Heart left ventricle (tissue), 13 donors: ENCODE results near the gene SLC23A2.

Source experiments
- POLR2A ChIP-seq, 2 donors: fragments of 450-650 bp; IDR thresholded peaks; one replicate each; pipeline ENCODE4 v1.6.1; 2017; ENCODE audit warnings: antibody characterized with exemption in 2 of 2, mild to moderate bottlenecking in 2 of 2, moderate library complexity in 2 of 2
- TF ChIP-seq, protein P1 (sequence below), 12 donors: fragments of 200-600 bp; sonication (generic) in 4 of 12; IDR thresholded peaks; one replicate each; pipeline versions ENCODE4 v1.5.0 to v1.8.0; 2018 to 2022; ENCODE audit warnings: antibody characterized with exemption in 12 of 12, mild to moderate bottlenecking in 5 of 12
- donor health status: ischemic (EF 13 %, LVEDD 7.1; RV severe dilation, severe dysfunction).
- donor health status: DM: no; HTN: yes; CAD: no.
- donor health status: DM: no; HTN: no; CAD: no.
- donor health status: ischemic (EF 25% LVEDD 6.9; RV normal size, moderate dysfunction).
- donor health status: ischemic (EF 25% LVEDD 5.7; RV mildly dilated, moderate dysfunction).
- donor health status: ischemic (EF 35%, LVEDD 5.7; RV mildly dilated, moderate dysfunction).
- donor health status: nonischemic (EF 11% LVEDD 7.7; RV severe dilation, severe dysfunction).
- donor health status: DM: yes; HTN: yes; CAD: no.
- donor health status: PGD.
- donor health status: ischemic (EF 29% LVEDD 5.4; RV normal size, mild dysfunction).
- donor health status: nonischemic (EF 23%, LVEDD 6.1; RV moderate dilation, normal function).

DNA sequence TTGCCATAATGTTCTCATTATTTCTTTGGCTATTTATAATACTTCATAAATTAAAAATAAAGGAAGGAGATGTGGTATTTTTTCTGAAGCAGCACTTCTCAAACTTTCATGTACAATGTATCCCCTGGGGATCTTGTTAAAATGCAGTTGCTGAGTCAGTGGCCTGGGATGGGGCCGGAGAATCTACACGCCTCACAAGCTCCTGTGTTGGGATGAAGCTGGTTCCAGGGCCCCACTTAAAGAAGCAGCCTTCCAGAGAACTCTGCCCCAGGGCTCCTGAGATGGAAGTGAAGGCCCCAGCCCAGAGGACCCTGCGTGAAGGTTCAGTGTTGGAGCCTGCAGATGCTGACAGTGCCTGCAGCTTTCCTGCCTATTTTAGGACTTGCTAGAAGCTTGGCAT lies 40.1 kb upstream of the SLC23A2 start:
- TF ChIP-seq, protein P1, sequence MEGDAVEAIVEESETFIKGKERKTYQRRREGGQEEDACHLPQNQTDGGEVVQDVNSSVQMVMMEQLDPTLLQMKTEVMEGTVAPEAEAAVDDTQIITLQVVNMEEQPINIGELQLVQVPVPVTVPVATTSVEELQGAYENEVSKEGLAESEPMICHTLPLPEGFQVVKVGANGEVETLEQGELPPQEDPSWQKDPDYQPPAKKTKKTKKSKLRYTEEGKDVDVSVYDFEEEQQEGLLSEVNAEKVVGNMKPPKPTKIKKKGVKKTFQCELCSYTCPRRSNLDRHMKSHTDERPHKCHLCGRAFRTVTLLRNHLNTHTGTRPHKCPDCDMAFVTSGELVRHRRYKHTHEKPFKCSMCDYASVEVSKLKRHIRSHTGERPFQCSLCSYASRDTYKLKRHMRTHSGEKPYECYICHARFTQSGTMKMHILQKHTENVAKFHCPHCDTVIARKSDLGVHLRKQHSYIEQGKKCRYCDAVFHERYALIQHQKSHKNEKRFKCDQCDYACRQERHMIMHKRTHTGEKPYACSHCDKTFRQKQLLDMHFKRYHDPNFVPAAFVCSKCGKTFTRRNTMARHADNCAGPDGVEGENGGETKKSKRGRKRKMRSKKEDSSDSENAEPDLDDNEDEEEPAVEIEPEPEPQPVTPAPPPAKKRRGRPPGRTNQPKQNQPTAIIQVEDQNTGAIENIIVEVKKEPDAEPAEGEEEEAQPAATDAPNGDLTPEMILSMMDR (IDR thresholded peaks at IDR 0.05), result no peak
- no peak for TF ChIP-seq POLR2A (IDR thresholded peaks at IDR 0.05)
